Heart right ventricle (tissue), 16 donors: ENCODE results near the gene TTR. TPM values are rescaled to one million over a fixed set of nuclear protein-coding genes. Genes with fewer than 3 reads are reported as not detected.

Source experiments
- ATAC-seq, 8 donors: fragments of 200-7000 bp; cut with Tn5 transposase; one replicate each; pipeline ENCODE4 v1.9.1; 2020; ENCODE audit warnings: mild to moderate bottlenecking in 8 of 8, moderate library complexity in 8 of 8, moderate number of reproducible peaks in 1 of 8
- DNase-seq, 2 donors: peaks; one replicate each; pipeline ENCODE4 v3.0.0-alpha.2; 2020
- H3K27ac ChIP-seq, 10 donors: fragments of 200-600 bp; sonication (generic) in 2 of 10; one replicate each; pipeline versions ENCODE4 v1.5.0 to v1.8.0; 2020 to 2022; ENCODE audit warnings: mild to moderate bottlenecking in 3 of 10
- H3K27me3 ChIP-seq, 7 donors: fragments of 200-600 bp; one replicate each; pipeline ENCODE4 v1.8.0; 2021 to 2022; ENCODE audit warnings: mild to moderate bottlenecking in 2 of 7
- H3K36me3 ChIP-seq, 9 donors: fragments of 200-600 bp; sonication (generic) in 1 of 9; one replicate each; pipeline versions ENCODE4 v1.5.0 to v1.8.0; 2020 to 2022; ENCODE audit warnings: mild to moderate bottlenecking in 2 of 9
- H3K4me1 ChIP-seq, 9 donors: fragments of 200-600 bp; sonication (generic) in 1 of 9; one replicate each; pipeline versions ENCODE4 v1.5.0 to v1.8.0; 2020 to 2022; ENCODE audit warnings: mild to moderate bottlenecking in 4 of 9
- H3K4me3 ChIP-seq, 10 donors: fragments of 200-600 bp; sonication (generic) in 2 of 10; one replicate each; pipeline versions ENCODE4 v1.5.0 to v1.8.0; 2020 to 2022; ENCODE audit warnings: mild to moderate bottlenecking in 7 of 10, moderate library complexity in 2 of 10
- H3K9me3 ChIP-seq, 11 donors: fragments of 200-600 bp in 10 of 11; sonication (generic) in 2 of 11; one replicate each; pipeline versions ENCODE4 v1.5.0 to v1.8.0; 2013 to 2022; ENCODE audit warnings: mild to moderate bottlenecking in 2 of 11, control low read depth in 1 of 11, moderate library complexity in 1 of 11
- WGBS, 2 donors: extraction: QIAGEN DNeasy Blood & Tissue Kit; methylation state at CpG; one replicate each; pipeline ENCODE4 v1.1.7; 2013; ENCODE audit warnings: inconsistent platforms in 1 of 2; 5-methylcytosine and 5-hydroxymethylcytosine counted together
- intact Hi-C, 10 donors: fragments of 100-400 bp; cut with DNase I; formaldehyde crosslinking; loops; one replicate each; pipeline versions ENCODE4 v1.11.1 to v1.14.2; 2022
- polyA plus RNA-seq, 2 donors: library from polyadenylated mRNA; stranded (reverse); fragments of 200-250 nt; gene quantifications; one replicate each; pipeline ENCODE4 v1.2.3, GENCODE V29; 2013
- total RNA-seq, 10 donors: library from RNA; stranded (reverse); fragmentation: NEBNext Ultra II Directional in 3 of 10; extraction: Animal tissue kit (Norgen Biotek cat#: 25700) in 3 of 10; gene quantifications; one replicate each; pipeline versions ENCODE4 v1.2.1 to v1.2.4, GENCODE V29; 2021 to 2023
- TF ChIP-seq, protein P1 (sequence below), 9 donors: fragments of 200-600 bp; sonication (generic) in 2 of 9; IDR thresholded peaks; one replicate each; pipeline versions ENCODE4 v1.5.0 to v1.8.0; 2021 to 2022; ENCODE audit warnings: antibody characterized with exemption in 9 of 9, mild to moderate bottlenecking in 5 of 9, moderate library complexity in 1 of 9
- donor health status: Arrhythmogenic right ventricular cardiomyopathy.
- donor health status: ischemic (EF 13 %, LVEDD 7.1; RV severe dilation, severe dysfunction).
- donor health status: healthy with polysubstance abuse.
- donor health status: DM: no; HTN: yes; CAD: no.
- donor health status: DM: no; HTN: no; CAD: no.
- donor health status: ischemic (EF 25% LVEDD 6.9; RV normal size, moderate dysfunction).
- donor health status: ischemic (EF 25% LVEDD 5.7; RV mildly dilated, moderate dysfunction).
- donor health status: healthy.
- donor health status: DM: yes; HTN: yes; CAD: no.
- donor health status: Ischemic cardiomyopathy.
- donor health status: ischemic (EF 35%, LVEDD 5.7; RV mildly dilated, moderate dysfunction).
- donor health status: nonischemic (EF 11% LVEDD 7.7; RV severe dilation, severe dysfunction).
- donor health status: DM: yes; HTN: yes; CAD: no.
- donor health status: PGD.
- donor health status: ischemic (EF 29% LVEDD 5.4; RV normal size, mild dysfunction).
- donor health status: nonischemic (EF 23%, LVEDD 6.1; RV moderate dilation, normal function).

TTR gene
- total and polyA plus RNA-seq, 12 donors, result 0.46 to 1.6 TPM; not detected in 10

GRCh38 chr18:31590570-31590969 lies 1.1 kb upstream of the TTR start:
- TF ChIP-seq, protein P1, sequence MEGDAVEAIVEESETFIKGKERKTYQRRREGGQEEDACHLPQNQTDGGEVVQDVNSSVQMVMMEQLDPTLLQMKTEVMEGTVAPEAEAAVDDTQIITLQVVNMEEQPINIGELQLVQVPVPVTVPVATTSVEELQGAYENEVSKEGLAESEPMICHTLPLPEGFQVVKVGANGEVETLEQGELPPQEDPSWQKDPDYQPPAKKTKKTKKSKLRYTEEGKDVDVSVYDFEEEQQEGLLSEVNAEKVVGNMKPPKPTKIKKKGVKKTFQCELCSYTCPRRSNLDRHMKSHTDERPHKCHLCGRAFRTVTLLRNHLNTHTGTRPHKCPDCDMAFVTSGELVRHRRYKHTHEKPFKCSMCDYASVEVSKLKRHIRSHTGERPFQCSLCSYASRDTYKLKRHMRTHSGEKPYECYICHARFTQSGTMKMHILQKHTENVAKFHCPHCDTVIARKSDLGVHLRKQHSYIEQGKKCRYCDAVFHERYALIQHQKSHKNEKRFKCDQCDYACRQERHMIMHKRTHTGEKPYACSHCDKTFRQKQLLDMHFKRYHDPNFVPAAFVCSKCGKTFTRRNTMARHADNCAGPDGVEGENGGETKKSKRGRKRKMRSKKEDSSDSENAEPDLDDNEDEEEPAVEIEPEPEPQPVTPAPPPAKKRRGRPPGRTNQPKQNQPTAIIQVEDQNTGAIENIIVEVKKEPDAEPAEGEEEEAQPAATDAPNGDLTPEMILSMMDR (IDR thresholded peaks at IDR 0.05), result no peak
- peaks cover 0 to 6% (median 0%) of the 10 kb centered on the region in 7 donors for H3K27me3 ChIP-seq
- no peaks in the 10 kb centered on the region for H3K36me3 ChIP-seq
- ATAC-seq, result no peak
- H3K4me1 ChIP-seq, result no peaks in the 10 kb centered on the region
- WGBS, 2 donors, result 84 to 85% methylated on average over 8 of the region's 8 CpGs
- intact Hi-C loops, result no loop called here
- no peak overlapping the region for H3K4me3 ChIP-seq
- no peak overlapping the region for H3K27ac ChIP-seq
- H3K9me3 ChIP-seq, result peaks cover 0 to 5% (median 0%) of the 10 kb centered on the region in 11 donors
- no peak for DNase-seq

- Histone ChIP-seq H3K36me3 (no peaks in the 10 kb centered on the region), H3K4me3 (no peak overlapping the region), H3K4me1 (no peaks in the 10 kb centered on the region), H3K27ac (no peak overlapping the region), H3K9me3 (peaks cover 0 to 5% (median 0%) of the 10 kb centered on the region in 11 donors), H3K27me3 (peaks cover 0 to 6% (median 0%) of the 10 kb centered on the region in 7 donors)
- intact Hi-C loops, result no loop called here
- no peak for ATAC-seq
- TF ChIP-seq, protein P1 (IDR thresholded peaks at IDR 0.05), result no peak
- DNase-seq, result no peak
- 67 to 75% methylated on average over 2 of the region's 2 CpGs for WGBS, 2 donors
Measured at GRCh38 chr18:31591113-31591512, 564 bp upstream of the TTR start.

DNA sequence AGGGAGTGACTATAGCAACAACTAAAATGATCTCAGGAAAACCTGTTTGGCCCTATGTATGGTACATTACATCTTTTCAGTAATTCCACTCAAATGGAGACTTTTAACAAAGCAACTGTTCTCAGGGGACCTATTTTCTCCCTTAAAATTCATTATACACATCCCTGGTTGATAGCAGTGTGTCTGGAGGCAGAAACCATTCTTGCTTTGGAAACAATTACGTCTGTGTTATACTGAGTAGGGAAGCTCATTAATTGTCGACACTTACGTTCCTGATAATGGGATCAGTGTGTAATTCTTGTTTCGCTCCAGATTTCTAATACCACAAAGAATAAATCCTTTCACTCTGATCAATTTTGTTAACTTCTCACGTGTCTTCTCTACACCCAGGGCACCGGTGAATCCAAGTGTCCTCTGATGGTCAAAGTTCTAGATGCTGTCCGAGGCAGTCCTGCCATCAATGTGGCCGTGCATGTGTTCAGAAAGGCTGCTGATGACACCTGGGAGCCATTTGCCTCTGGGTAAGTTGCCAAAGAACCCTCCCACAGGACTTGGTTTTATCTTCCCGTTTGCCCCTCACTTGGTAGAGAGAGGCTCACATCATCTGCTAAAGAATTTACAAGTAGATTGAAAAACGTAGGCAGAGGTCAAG lies 955 bp downstream of the TTR start:
- Histone ChIP-seq H3K27me3 (peaks cover 0 to 6% (median 0%) of the 10 kb centered on the region in 7 donors), H3K9me3 (peaks cover 0 to 5% (median 0%) of the 10 kb centered on the region in 11 donors), H3K36me3 (no peaks in the 10 kb centered on the region), H3K27ac (no peak overlapping the region), H3K4me1 (no peaks in the 10 kb centered on the region), H3K4me3 (no peak overlapping the region)
- WGBS, 2 donors, result 59 to 68% methylated on average over 10 of the region's 10 CpGs
- TF ChIP-seq, protein P1 (IDR thresholded peaks at IDR 0.05), result no peak
- ATAC-seq (no peak), DNase-seq (no peak)
- intact Hi-C loops, result no loop called here

- H3K4me3 ChIP-seq, result no peak overlapping the region
- H3K27ac ChIP-seq, result no peak overlapping the region
- WGBS, 2 donors, result 83 to 84% methylated on average over 5 of the region's 5 CpGs
- H3K27me3 ChIP-seq, result peaks cover 0 to 6% (median 0%) of the 10 kb centered on the region in 7 donors
- no peaks in the 10 kb centered on the region for H3K4me1 ChIP-seq
- H3K9me3 ChIP-seq, result peaks cover 0 to 5% (median 0%) of the 10 kb centered on the region in 11 donors
- DNase-seq, result no peak
- intact Hi-C loops, result no loop called here
- TF ChIP-seq, protein P1 (IDR thresholded peaks at IDR 0.05), result no peak
- no peak for ATAC-seq
- H3K36me3 ChIP-seq, result no peaks in the 10 kb centered on the region
Measured at GRCh38 chr18:31595121-31595771, 3.6 kb downstream of the TTR start.
